GM19043 (cell line): ENCODE results near the gene SNAP25.

Source experiments
- ATAC-seq: cut with Tn5 transposase; IDR thresholded peaks from one replicate; pipeline ENCODE4 v1.9.1; 2021; ENCODE audit warnings: low read depth; ENCODE audit not compliant: unreplicated experiment

SNAP25 gene

DNA sequence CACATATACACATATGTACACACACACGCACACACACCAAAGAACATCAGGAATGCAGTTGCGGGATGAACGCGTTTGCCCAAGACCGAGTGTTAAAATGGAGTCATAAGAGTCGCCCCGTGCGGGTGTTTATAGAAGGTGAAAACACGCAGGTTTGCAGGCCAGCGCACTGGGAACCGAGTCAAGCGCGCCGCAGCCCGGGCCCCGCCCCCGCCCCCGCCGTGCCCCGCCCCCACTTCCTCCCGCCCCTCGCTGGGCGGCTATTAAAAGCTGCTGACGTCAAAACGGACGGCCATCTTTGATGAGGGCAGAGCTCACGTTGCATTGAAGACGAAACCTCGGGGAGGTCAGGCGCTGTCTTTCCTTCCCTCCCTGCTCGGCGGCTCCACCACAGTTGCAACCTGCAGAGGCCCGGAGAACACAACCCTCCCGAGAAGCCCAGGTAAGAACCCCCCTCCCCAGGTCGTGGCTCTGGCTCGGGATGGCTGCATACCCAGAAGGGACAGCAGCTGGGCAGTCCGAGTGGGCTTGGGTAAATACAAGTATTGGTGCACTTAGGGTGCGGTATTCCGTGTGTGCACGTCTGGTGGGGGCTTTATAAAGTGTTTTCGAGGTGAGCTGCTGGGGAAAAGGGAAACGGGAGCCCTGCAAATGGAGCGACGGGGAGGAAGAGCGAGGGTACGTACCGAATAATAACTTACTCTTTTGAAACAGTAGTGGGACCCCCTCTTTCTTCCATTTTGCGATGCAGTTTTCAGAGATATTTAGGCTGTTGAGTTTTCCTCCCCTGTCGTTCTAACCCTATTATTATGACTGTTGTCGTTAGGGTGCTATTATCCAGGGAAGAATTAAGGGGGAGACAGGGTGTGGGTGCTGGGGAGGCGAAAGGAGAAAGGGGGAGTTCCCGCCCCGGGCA is at the start of gene SNAP25:
SNAP25 (plus strand) TSS at position 295 of the 916 bp plus-strand sequence. CDS start 56,662 bp downstream, outside the sequence.
- no peak for ATAC-seq

DNA sequence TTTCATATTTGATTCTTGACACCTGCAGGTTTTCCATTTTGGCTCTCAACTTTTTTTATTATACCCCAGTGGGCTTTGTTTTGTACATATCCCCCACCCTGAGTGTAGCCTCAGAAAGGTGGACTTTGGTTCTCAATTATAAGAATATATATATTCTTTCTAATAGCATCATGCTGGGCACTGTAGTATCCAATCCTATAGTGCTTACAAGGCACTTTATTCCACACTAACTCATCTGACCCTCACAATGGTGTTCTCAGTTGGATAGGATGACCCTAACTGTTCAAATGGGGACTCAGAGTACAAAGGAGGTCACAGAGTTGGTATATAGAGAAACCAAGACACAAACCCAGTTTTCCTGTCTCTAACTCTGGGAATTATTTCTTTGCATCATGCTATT is 48.9 kb upstream of the SNAP25 start:
- ATAC-seq, result no peak

DNA sequence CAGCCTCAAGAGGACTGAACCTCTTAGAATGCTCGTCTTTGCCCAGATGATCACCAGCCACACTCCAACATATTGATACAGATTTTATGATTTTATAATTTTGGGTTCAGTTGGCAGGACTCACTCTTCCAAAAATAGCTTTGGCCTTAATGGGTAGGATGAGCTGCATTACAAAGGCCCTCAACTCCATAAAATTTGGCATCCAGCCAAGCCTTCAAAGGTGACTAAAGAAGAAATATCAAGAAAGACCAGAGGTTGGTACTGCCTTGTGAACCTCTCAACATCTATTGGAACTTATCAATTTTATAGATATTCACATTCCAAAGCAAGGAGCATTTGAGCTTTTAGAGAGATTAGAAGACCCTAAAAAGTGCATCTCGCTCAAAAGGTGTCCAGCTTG is 48.4 kb upstream of the SNAP25 start:
- no peak for ATAC-seq

DNA sequence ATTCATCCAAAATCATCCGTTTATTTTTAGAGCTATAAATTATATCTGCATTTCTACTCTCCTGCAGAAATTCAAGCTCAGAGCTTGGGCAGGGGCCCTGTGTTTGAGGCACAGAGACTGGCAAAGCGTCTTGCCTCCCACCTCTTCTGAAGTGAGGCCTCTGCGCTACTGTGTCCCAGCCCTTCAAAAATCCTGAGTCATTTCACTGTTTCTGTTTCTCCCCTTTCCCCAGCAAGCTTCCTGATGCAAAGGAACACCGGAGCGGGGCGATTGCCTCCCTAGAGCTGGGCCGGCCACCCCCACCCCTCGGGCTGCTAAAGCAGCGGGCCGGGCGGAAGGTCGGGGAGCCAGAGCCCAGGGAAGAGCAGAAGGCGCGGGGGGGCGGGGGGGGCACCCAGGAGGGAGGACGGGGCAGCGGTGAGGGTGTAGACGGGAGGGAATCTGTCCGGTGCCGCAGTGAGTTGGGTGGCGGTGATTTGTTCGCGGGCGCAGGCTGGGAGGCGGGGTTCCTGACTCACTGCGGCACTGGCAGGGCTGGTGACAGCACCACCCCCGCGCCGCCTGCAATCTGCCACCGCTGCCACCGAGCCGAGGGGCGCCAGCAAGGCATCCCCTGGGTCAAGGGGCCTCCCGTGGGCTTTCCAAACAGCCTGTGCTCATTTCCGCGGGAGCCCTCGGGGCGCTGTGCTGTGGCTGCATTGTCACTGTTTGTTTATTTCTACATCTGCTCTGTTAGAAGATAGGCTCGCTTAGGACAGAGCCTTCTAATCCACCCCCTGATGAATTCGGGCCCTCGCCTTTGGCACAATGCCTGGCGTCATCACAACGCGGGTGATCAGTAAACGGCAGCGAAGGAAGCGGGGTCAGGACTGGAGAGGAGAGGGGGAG is 46.5 kb upstream of the SNAP25 start:
- no peak for ATAC-seq

GRCh38 chr20:10172998-10173655 is 45.5 kb upstream of the SNAP25 start:
- ATAC-seq, result no peak

- no peak for ATAC-seq
Measured at GRCh38 chr20:10174400-10174799, 44.2 kb upstream of the SNAP25 start.

- no peak for ATAC-seq
Measured at GRCh38 chr20:10177326-10177725, 41.3 kb upstream of the SNAP25 start.

DNA sequence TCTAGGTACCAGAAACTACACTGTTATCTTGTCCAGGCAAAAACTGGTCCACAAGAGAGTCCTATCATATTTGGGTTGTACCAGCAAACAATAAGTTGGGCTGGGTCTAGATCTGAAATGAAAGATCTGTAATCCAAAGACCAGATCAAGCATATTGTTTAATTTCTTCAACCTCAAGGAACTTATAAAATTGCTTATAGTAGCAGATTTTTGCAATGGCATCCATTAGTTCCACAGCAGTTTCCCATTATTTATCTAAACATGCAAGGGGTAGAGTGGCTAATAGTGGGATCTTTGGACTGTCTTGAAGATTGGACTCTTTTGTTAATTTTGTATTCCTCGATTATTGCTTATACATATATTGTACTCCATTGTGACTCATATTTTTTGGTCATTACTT is 40.5 kb upstream of the SNAP25 start:
- no peak for ATAC-seq

DNA sequence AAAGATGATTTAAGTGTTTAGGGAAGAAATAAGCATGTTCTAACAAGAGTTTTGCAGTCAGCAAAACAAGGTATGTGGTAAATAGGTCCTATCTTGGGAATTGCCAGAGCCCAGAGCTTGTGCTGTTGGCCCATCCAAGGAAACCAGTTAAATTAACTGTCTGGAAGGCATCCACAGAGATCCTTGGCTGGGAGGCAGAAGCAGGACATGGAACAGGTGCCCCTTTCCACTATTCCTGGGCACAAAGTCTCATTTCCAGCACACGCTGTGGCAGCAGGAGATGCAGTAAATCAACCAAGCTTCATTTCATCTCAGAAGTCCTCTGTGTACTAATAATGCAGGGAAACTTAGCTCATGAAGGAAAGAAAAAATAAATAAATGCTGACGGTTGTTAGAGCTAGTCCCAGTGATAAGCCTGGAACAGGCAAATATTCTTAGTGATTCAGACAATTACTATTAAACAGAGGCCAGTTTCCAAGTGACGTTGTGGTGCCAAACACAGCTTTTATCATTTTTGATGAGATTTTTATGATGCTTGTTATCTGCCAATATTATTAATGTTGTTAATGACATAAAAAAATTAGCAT is 39.8 kb upstream of the SNAP25 start:
- ATAC-seq, result no peak

DNA sequence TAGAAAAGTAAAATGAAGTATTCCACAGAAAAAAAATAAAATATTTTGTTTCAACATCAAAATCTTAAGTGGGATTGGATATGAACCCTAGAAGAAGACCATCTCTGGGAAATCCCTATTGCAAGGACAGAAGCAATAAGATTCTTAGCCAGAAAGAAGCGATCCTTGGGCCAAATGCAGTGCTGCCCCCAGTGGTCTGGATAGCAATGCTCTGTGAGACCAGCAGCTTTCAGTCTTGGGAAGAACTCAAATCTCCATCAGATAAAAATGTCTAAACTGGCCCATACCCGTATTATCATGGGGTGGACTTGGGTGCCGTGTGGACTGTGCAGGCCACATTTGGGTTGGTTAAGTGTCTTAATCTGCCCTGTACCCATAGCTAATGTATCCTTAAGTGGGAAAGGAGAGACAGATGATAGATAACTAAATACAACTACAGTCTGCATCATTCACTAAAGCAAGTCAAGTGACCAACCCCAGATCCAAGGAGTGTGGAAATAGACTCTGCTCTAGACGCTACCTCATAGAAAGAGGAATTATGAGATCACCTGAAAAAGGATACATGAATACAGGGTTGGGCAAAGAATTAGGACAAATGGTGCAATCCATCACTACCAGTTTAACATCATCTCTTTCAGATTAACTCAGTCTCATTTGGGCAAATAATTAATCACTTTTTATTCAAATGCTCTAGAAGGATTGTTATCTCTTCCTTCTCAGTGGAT is 38.9 kb upstream of the SNAP25 start:
- no peak for ATAC-seq

GRCh38 chr20:10180651-10181235 is 37.9 kb upstream of the SNAP25 start:
- ATAC-seq, result no peak

- ATAC-seq, result no peak
Measured at GRCh38 chr20:10185741-10186558, 32.7 kb upstream of the SNAP25 start.

GRCh38 chr20:10190456-10190855 is 28.2 kb upstream of the SNAP25 start:
- ATAC-seq, result no peak

GRCh38 chr20:10192171-10192570 is 26.5 kb upstream of the SNAP25 start:
- no peak for ATAC-seq

DNA sequence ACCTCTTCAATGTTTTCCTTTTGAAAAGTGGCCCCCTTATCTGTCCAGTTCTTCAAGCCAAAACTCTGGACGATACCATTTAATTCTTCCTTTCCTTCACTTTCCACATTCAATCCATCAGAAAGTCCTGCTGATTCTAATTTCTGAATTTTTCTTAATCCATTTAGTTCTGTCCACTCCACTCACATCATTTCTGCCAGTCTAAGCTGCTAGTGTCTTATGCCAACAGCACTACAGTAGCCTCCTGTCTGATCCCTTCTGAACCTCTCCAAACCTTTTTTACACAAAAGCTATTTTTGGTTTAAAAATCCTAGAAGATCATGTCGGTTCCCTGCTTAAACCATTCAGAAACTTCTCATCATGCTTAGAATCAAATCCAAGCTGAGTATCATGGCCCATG is 24.5 kb upstream of the SNAP25 start:
- ATAC-seq, result no peak

GRCh38 chr20:10200330-10200729 is 18.3 kb upstream of the SNAP25 start:
- no peak for ATAC-seq

- no peak for ATAC-seq
Measured at GRCh38 chr20:10201321-10201870, 17.2 kb upstream of the SNAP25 start.

- no peak for ATAC-seq
Measured at GRCh38 chr20:10209091-10209490, 9.5 kb upstream of the SNAP25 start.
